BE2C (cell line): ENCODE data around the gene ITM2B.

Source experiments
- DNase-seq: peaks from one replicate; pipeline ENCODE4 v3.0.0-alpha.2; 2020
- H3K27me3 ChIP-seq: fragments of 250-450 bp; sonication (Bioruptor Pico); 2 replicates; pipeline ENCODE4 v1.5.1; 2020; ENCODE audit warnings: mild to moderate bottlenecking
- H3K36me3 ChIP-seq: fragments of 250-450 bp; sonication (Bioruptor Pico); 2 replicates; pipeline ENCODE4 v1.5.1; 2020; ENCODE audit warnings: mild to moderate bottlenecking
- H3K4me1 ChIP-seq: fragments of 250-450 bp; sonication (Bioruptor Pico); 2 replicates; pipeline ENCODE4 v1.5.1; 2020
- H3K4me3 ChIP-seq: 2 replicates; pipeline ENCODE4 v1.5.1; 2011; ENCODE audit warnings: low read depth, low read length
- H3K9me3 ChIP-seq: fragments of 250-450 bp; sonication (Bioruptor Pico); 2 replicates; pipeline ENCODE4 v1.5.1; 2020
- CTCF ChIP-seq: IDR thresholded peaks from 2 replicates; pipeline ENCODE4 v1.5.1; 2012; ENCODE audit warnings: mild to moderate bottlenecking, low read depth, low read length

The ITM2B gene

GRCh38 chr13:48316826-48317510 is 84.0 kb downstream of the ITM2B start:
- no peak for TF ChIP-seq CTCF
- Histone ChIP-seq H3K27me3 (no peaks in the 10 kb centered on the region), H3K4me1 (no peaks in the 10 kb centered on the region), H3K9me3 (no peaks in the 10 kb centered on the region), H3K4me3 (no peak overlapping the region), H3K36me3 (peaks cover 7% of the 10 kb centered on the region)
- DNase-seq, result no peak

GRCh38 chr13:48317511-48318376 is 84.7 kb downstream of the ITM2B start:
- Histone ChIP-seq H3K27me3 (no peaks in the 10 kb centered on the region), H3K4me1 (no peaks in the 10 kb centered on the region), H3K9me3 (no peaks in the 10 kb centered on the region), H3K4me3 (no peak overlapping the region), H3K36me3 (peaks cover 7% of the 10 kb centered on the region)
- TF ChIP-seq CTCF, result no peak
- DNase-seq, result no peak

- Histone ChIP-seq H3K9me3 (no peaks in the 10 kb centered on the region), H3K36me3 (peaks cover 7% of the 10 kb centered on the region; the same call in 1 of the 2 replicates), H3K4me3 (no peak overlapping the region), H3K4me1 (no peaks in the 10 kb centered on the region), H3K27me3 (no peaks in the 10 kb centered on the region)
- DNase-seq, result no peak
- no peak for TF ChIP-seq CTCF
Measured at GRCh38 chr13:48318377-48318811, 85.4 kb downstream of the ITM2B start.

- TF ChIP-seq CTCF, result no peak
- Histone ChIP-seq H3K27me3 (no peaks in the 10 kb centered on the region), H3K4me1 (no peaks in the 10 kb centered on the region), H3K9me3 (no peaks in the 10 kb centered on the region), H3K4me3 (no peak overlapping the region), H3K36me3 (peaks cover 7% of the 10 kb centered on the region; the same call in 1 of the 2 replicates)
- no peak for DNase-seq
Measured at GRCh38 chr13:48318821-48319511, 86.0 kb downstream of the ITM2B start.
